HL-60 (cell line): ENCODE data around the gene KRT75.

ENCODE experiments used
- DNase-seq, 2 experiments: peaks; one replicate each; pipeline ENCODE4 v3.0.0-alpha.2; 2010 to 2020; ENCODE audit warnings: low read depth in 1 of 2, low spot score in 1 of 2
- H3K27ac ChIP-seq: fragments of 250-450 bp; sonication (Bioruptor Pico); replicated peaks from 2 replicates; pipeline ENCODE4 v1.5.1; 2020; ENCODE audit warnings: mild to moderate bottlenecking, moderate library complexity
- H3K27me3 ChIP-seq: fragments of 250-450 bp; sonication (Bioruptor Pico); 2 replicates; pipeline ENCODE4 v1.5.1; 2021; ENCODE audit warnings: mild to moderate bottlenecking, moderate library complexity; ENCODE audit not compliant: insufficient read depth, poor library complexity, severe bottlenecking
- H3K4me3 ChIP-seq: replicated peaks from 2 replicates; pipeline ENCODE4 v1.5.1; 2011; ENCODE audit warnings: mild to moderate bottlenecking, control low read depth, low read length; ENCODE audit not compliant: insufficient read depth
- GABPA ChIP-seq: IDR thresholded peaks from 2 replicates; pipeline ENCODE4 v1.6.1; 2012; ENCODE audit warnings: low read depth
- POLR2AphosphoS5 ChIP-seq: IDR thresholded peaks from 2 replicates; pipeline ENCODE4 v1.6.1; 2012; ENCODE audit warnings: low read depth
- SPI1 ChIP-seq: IDR thresholded peaks from 2 replicates; pipeline ENCODE4 v1.6.1; 2012; ENCODE audit warnings: low read depth, mild to moderate bottlenecking, borderline replicate concordance
- TF ChIP-seq, protein P1 (sequence below): IDR thresholded peaks from 2 replicates; pipeline ENCODE4 v1.6.1; 2012; ENCODE audit warnings: low read depth; ENCODE audit not compliant: insufficient replicate concordance
- TF ChIP-seq, protein P2 (sequence below): IDR thresholded peaks from one replicate; pipeline ENCODE4 v1.5.1; 2011; ENCODE audit warnings: low read length, control low read depth, inconsistent platforms; ENCODE audit not compliant: insufficient read depth

Gene KRT75

DNA sequence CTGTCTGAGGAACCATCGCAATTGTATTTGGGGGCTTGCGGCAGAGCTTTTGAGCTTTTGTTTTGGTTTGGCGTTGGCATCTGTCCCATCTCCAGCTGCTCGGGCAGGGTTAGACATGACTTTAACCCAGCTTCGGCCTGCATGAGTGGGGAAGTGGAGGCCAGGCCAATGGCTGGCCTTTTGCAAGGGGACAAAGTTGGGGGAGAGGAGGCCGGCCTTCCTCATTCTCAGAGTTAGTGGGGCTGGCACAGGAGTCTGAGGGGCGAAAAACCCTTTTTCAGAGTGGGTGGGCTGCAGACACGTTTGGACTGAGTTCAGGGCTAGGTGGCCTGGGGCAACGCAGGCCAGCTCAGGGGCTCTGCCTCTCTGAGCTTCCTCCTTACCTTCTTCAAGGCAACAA is 33.3 kb downstream of the KRT75 start:
- DNase-seq, result no peak
- TF ChIP-seq GABPA (no peak), SPI1 (no peak), POLR2AphosphoS5 (no peak)
- TF ChIP-seq, protein P1, sequence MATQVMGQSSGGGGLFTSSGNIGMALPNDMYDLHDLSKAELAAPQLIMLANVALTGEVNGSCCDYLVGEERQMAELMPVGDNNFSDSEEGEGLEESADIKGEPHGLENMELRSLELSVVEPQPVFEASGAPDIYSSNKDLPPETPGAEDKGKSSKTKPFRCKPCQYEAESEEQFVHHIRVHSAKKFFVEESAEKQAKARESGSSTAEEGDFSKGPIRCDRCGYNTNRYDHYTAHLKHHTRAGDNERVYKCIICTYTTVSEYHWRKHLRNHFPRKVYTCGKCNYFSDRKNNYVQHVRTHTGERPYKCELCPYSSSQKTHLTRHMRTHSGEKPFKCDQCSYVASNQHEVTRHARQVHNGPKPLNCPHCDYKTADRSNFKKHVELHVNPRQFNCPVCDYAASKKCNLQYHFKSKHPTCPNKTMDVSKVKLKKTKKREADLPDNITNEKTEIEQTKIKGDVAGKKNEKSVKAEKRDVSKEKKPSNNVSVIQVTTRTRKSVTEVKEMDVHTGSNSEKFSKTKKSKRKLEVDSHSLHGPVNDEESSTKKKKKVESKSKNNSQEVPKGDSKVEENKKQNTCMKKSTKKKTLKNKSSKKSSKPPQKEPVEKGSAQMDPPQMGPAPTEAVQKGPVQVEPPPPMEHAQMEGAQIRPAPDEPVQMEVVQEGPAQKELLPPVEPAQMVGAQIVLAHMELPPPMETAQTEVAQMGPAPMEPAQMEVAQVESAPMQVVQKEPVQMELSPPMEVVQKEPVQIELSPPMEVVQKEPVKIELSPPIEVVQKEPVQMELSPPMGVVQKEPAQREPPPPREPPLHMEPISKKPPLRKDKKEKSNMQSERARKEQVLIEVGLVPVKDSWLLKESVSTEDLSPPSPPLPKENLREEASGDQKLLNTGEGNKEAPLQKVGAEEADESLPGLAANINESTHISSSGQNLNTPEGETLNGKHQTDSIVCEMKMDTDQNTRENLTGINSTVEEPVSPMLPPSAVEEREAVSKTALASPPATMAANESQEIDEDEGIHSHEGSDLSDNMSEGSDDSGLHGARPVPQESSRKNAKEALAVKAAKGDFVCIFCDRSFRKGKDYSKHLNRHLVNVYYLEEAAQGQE, result no peak
- TF ChIP-seq, protein P2, sequence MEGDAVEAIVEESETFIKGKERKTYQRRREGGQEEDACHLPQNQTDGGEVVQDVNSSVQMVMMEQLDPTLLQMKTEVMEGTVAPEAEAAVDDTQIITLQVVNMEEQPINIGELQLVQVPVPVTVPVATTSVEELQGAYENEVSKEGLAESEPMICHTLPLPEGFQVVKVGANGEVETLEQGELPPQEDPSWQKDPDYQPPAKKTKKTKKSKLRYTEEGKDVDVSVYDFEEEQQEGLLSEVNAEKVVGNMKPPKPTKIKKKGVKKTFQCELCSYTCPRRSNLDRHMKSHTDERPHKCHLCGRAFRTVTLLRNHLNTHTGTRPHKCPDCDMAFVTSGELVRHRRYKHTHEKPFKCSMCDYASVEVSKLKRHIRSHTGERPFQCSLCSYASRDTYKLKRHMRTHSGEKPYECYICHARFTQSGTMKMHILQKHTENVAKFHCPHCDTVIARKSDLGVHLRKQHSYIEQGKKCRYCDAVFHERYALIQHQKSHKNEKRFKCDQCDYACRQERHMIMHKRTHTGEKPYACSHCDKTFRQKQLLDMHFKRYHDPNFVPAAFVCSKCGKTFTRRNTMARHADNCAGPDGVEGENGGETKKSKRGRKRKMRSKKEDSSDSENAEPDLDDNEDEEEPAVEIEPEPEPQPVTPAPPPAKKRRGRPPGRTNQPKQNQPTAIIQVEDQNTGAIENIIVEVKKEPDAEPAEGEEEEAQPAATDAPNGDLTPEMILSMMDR, result no peak
- Histone ChIP-seq H3K27me3 (no peaks in the 10 kb centered on the region), H3K4me3 (no peak overlapping the region), H3K27ac (no peak overlapping the region)

DNA sequence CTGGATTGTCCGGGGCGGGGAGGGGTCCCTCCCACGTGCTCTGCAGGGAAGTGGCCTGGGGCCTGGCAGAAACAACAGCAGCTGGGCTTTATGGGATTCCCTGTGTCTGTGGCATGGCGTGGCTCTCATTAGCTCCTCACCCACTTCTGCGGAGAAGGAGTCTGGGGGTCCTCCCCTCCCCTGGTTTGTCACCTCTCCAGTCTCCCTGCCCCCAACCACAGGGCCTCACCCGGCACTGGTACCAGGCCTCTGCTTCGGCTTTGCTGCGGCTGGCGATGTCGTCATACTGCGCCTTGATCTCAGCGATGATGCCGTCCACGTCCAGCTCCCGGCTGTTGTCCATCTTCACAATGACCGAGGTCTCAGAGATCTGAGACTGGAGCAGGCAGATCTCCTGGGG is 34.4 kb downstream of the KRT75 start:
- DNase-seq, result no peak
- Histone ChIP-seq H3K27ac (no peak overlapping the region), H3K4me3 (no peak overlapping the region), H3K27me3 (no peaks in the 10 kb centered on the region)
- TF ChIP-seq SPI1 (no peak), GABPA (no peak), POLR2AphosphoS5 (no peak)
- TF ChIP-seq, protein P2, result no peak
- TF ChIP-seq, protein P1, result no peak

DNA sequence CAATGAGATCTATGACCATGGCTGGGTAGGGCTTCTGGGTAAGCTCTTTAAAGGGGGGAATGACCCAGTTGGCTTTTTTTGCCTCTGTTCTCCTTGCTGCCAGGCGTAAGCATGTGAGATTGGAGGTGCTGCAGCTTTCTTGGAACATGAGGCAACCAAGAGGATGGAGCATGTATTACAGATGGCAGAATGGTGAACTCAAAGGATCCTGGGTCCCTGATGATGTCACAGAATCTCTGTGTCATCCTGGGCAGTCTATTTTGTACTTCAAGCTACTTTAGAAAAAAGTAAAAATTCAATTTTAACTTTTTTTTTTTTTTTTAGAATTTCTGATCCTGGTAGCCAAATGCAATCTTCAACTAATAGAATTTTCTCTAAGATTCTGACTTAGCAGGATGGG is 36.0 kb downstream of the KRT75 start:
- no peaks in the 10 kb centered on the region for H3K27me3 ChIP-seq
- TF ChIP-seq, protein P1, result no peak
- TF ChIP-seq GABPA (no peak), POLR2AphosphoS5 (no peak), SPI1 (no peak)
- TF ChIP-seq, protein P2, result no peak
- H3K27ac ChIP-seq, result no peak overlapping the region
- DNase-seq, result no peak
- H3K4me3 ChIP-seq, result no peak overlapping the region
